GM23338 (cell line): ENCODE measurements around the gene DPY19L3. TPM values are rescaled to one million over a fixed set of nuclear protein-coding genes. Genes with fewer than 3 reads are reported as not detected.
"Not testable (repeated sequence)": the region's sequence is repeated elsewhere in the genome, so short reads cannot be mapped to it uniquely, and the experiment has no call there.

Experiments used
- ATAC-seq: fragments of 200-7000 bp; cut with Tn5 transposase; 3 replicates; pipeline ENCODE4 v1.9.1; 2020
- DNase-seq: peaks from one replicate; pipeline ENCODE4 v3.0.0-alpha.2; 2015; ENCODE audit warnings: low spot score
- H2AFZ ChIP-seq: fragments of 200-600 bp; sonication (generic); 2 replicates; pipeline ENCODE4 v1.8.0; 2016; ENCODE audit warnings: antibody characterized with exemption, mild to moderate bottlenecking, moderate library complexity
- H3F3A ChIP-seq: fragments of 200-600 bp; sonication (generic); replicated peaks from 2 replicates; pipeline ENCODE4 v1.8.0; 2017; ENCODE audit warnings: antibody characterized with exemption, mixed run types, low read depth
- H3K27ac ChIP-seq: fragments of 200-600 bp; sonication (generic); 2 replicates; pipeline ENCODE4 v1.6.1; 2016; ENCODE audit warnings: low read depth
- H3K27me3 ChIP-seq: fragments of 200-600 bp; sonication (generic); 2 replicates; pipeline ENCODE4 v1.8.0; 2016; ENCODE audit warnings: mild to moderate bottlenecking, mixed run types, moderate library complexity; ENCODE audit not compliant: insufficient read depth
- H3K36me3 ChIP-seq: fragments of 200-600 bp; sonication (generic); 2 replicates; pipeline ENCODE4 v1.8.0; 2016; ENCODE audit warnings: mild to moderate bottlenecking; ENCODE audit not compliant: insufficient read depth
- H3K4me1 ChIP-seq: fragments of 200-600 bp; sonication (generic); 2 replicates; pipeline ENCODE4 v1.8.0; 2016; ENCODE audit warnings: mild to moderate bottlenecking, moderate library complexity; ENCODE audit not compliant: insufficient read depth
- H3K4me2 ChIP-seq: fragments of 200-600 bp; sonication (generic); 2 replicates; pipeline ENCODE4 v1.7.1; 2017; ENCODE audit warnings: mixed run types
- H3K4me3 ChIP-seq: fragments of 200-600 bp; sonication (generic); 2 replicates; pipeline ENCODE4 v1.6.1; 2016; ENCODE audit warnings: mixed run types
- H3K79me2 ChIP-seq: fragments of 200-600 bp; sonication (generic); replicated peaks from 2 replicates; pipeline ENCODE4 v1.8.0; 2017; ENCODE audit warnings: mild to moderate bottlenecking; ENCODE audit not compliant: insufficient read depth
- H3K9me2 ChIP-seq: fragments of 200-600 bp; sonication (generic); 2 replicates; pipeline ENCODE4 v1.8.0; 2017; ENCODE audit not compliant: insufficient read depth
- H4K20me1 ChIP-seq: fragments of 200-600 bp; sonication (generic); replicated peaks from 2 replicates; pipeline ENCODE4 v1.8.0; 2017; ENCODE audit warnings: mild to moderate bottlenecking; ENCODE audit not compliant: insufficient read depth
- H3K27ac Mint-ChIP-seq: 2 replicates; pipeline ENCODE4 v1.8.0; 2020; ENCODE audit warnings: inconsistent platforms, mild to moderate bottlenecking, moderate library complexity, mixed read lengths
- H3K27me3 Mint-ChIP-seq: 3 replicates; pipeline ENCODE4 v1.8.0; 2022; ENCODE audit warnings: low read depth, mild to moderate bottlenecking, moderate library complexity, mixed read lengths, inconsistent platforms; ENCODE audit not compliant: insufficient read depth, poor library complexity
- H3K36me3 Mint-ChIP-seq: 3 replicates; pipeline ENCODE4 v1.8.0; 2021; ENCODE audit warnings: low read depth, mild to moderate bottlenecking, inconsistent platforms, moderate library complexity, mixed read lengths
- H3K4me1 Mint-ChIP-seq: 3 replicates; pipeline ENCODE4 v1.8.0; 2020; ENCODE audit warnings: mild to moderate bottlenecking, inconsistent platforms, mixed read lengths
- H3K4me3 Mint-ChIP-seq: 3 replicates; pipeline ENCODE4 v1.8.0; 2021; ENCODE audit warnings: moderate library complexity, mild to moderate bottlenecking, inconsistent platforms, mixed read lengths
- H3K9me3 Mint-ChIP-seq: 3 replicates; pipeline ENCODE4 v1.8.0; 2020; ENCODE audit warnings: moderate library complexity, mild to moderate bottlenecking, inconsistent platforms, mixed read lengths
- NANOG ChIP-seq: IDR thresholded peaks from 2 replicates; pipeline ENCODE4 v1.6.1; 2016; ENCODE audit warnings: antibody characterized with exemption, borderline replicate concordance
- STAT1 ChIP-seq: IDR thresholded peaks from one replicate; pipeline ENCODE4 v1.6.1; 2016; ENCODE audit warnings: antibody characterized with exemption; ENCODE audit not compliant: unreplicated experiment
- polyA plus RNA-seq: library from polyadenylated mRNA; unstranded; fragments of >200 nt; fragmentation: Nextera tagmentation; extraction: Ambion mirVana; gene quantifications from 2 replicates; pipeline ENCODE4 v1.2.1, GENCODE V29; 2016
- total RNA-seq: library from RNA; depleted of rRNA; stranded (reverse); fragments of >200 nt; shearing (Covaris generic); gene quantifications from 2 replicates; pipeline ENCODE4 v1.2.3, GENCODE V29; 2014
- TF ChIP-seq, protein P1 (sequence below): IDR thresholded peaks from one replicate; pipeline ENCODE4 v1.6.1; 2018; ENCODE audit warnings: antibody characterized with exemption; ENCODE audit not compliant: unreplicated experiment
- TF ChIP-seq, protein P2 (sequence below), 2 experiments: fragments of 200-600 bp in 1 of 2; sonication (generic) in 1 of 2; conservative IDR thresholded peaks; 2 replicates each; pipeline versions ENCODE4 v1.5.1 to v1.6.1; 2016 to 2017; ENCODE audit warnings: antibody characterized with exemption in 2 of 2, low read depth in 2 of 2, mild to moderate bottlenecking in 2 of 2, moderate library complexity in 1 of 2

The DPY19L3 gene
- total and polyA plus RNA-seq, 2 experiments from 2014 or later, result 13.5 to 46.6 TPM

DNA sequence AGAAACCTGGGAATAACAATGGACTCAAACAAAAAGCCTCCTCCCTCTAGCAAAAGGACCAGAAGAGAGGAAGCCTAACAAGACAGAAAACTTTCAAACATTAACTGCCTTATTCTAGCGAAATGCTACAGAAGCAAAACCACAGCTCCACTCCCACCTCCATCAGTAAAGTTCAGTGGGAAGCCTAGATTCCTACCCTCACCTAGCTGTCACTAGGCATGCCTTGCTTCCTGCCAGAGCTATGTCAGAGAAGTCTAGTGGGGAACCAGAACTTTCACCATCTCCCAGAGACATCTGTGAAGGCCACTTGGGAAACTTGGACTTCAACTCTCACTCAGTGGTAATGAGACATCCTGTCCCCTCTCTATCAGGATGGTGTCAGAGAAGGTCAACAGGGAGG lies 37.1 kb downstream of the DPY19L3 start (continued):
- TF ChIP-seq, protein P1, sequence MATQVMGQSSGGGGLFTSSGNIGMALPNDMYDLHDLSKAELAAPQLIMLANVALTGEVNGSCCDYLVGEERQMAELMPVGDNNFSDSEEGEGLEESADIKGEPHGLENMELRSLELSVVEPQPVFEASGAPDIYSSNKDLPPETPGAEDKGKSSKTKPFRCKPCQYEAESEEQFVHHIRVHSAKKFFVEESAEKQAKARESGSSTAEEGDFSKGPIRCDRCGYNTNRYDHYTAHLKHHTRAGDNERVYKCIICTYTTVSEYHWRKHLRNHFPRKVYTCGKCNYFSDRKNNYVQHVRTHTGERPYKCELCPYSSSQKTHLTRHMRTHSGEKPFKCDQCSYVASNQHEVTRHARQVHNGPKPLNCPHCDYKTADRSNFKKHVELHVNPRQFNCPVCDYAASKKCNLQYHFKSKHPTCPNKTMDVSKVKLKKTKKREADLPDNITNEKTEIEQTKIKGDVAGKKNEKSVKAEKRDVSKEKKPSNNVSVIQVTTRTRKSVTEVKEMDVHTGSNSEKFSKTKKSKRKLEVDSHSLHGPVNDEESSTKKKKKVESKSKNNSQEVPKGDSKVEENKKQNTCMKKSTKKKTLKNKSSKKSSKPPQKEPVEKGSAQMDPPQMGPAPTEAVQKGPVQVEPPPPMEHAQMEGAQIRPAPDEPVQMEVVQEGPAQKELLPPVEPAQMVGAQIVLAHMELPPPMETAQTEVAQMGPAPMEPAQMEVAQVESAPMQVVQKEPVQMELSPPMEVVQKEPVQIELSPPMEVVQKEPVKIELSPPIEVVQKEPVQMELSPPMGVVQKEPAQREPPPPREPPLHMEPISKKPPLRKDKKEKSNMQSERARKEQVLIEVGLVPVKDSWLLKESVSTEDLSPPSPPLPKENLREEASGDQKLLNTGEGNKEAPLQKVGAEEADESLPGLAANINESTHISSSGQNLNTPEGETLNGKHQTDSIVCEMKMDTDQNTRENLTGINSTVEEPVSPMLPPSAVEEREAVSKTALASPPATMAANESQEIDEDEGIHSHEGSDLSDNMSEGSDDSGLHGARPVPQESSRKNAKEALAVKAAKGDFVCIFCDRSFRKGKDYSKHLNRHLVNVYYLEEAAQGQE, result no peak
- no peak for TF ChIP-seq STAT1

DNA sequence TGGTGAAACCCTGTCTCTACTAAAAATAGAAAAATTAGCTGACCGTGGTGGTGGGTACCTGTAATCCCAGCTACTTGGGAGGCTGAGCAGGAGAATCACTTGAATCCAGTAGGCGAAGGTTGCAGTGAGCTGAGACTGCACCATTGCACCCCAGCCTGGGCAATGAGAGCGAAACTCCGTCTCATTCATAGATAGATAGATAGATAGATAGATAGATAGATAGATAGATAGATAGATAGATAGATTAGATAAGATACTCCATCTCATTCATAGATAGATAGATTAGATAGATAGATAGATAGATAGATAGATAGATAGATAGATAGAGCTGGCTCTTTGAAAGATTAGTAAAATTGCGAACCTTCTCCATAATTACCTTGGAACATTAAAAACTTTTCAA lies 42.0 kb downstream of the DPY19L3 start:
- not testable (repeated sequence) for H3K4me2 ChIP-seq, H3K27me3 Mint-ChIP-seq, H3K9me3 Mint-ChIP-seq, H3K9me2 ChIP-seq, H3F3A ChIP-seq, H3K36me3 ChIP-seq, H3K27ac ChIP-seq, H3K79me2 ChIP-seq, H3K4me3 Mint-ChIP-seq, H3K4me1 Mint-ChIP-seq, H3K27me3 ChIP-seq, H3K4me1 ChIP-seq, H3K27ac Mint-ChIP-seq, ATAC-seq, DNase-seq, H3K4me3 ChIP-seq, H2AFZ ChIP-seq, H4K20me1 ChIP-seq
- H3K36me3 Mint-ChIP-seq, result peaks cover 28% of the 10 kb centered on the region

DNA sequence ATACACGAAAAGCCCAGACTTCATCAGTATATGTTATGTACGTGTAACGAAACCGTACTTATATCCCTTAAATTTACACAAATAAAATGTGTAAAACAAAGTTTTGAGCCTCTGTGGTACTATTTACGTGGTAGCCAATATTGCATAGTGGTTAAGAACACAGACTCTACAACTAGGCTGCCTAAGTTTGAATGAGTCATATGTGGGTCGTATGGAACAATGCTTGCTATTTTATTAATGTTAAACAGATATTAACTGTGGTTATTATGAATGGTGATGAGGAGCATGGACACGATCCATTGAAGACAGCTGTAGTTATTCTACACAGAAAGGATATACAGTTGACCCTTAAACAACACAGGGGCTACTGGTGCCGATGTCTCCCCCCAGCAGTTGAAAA lies 42.5 kb downstream of the DPY19L3 start:
- no peaks in the 10 kb centered on the region for H3K79me2 ChIP-seq
- Mint-ChIP-seq H3K36me3 (peaks cover 23% of the 10 kb centered on the region), H3K4me1 (no peaks in the 10 kb centered on the region), H3K4me3 (no peak overlapping the region), H3K27ac (no peak overlapping the region), H3K27me3 (no peaks in the 10 kb centered on the region), H3K9me3 (no peaks in the 10 kb centered on the region)
- ATAC-seq, result no peak
- no peaks in the 10 kb centered on the region for H4K20me1 ChIP-seq
- no peak overlapping the region for H3K4me2 ChIP-seq
- H3K9me2 ChIP-seq, result no peaks in the 10 kb centered on the region
- TF ChIP-seq STAT1 (no peak), NANOG (no peak)
- TF ChIP-seq, protein P2, sequence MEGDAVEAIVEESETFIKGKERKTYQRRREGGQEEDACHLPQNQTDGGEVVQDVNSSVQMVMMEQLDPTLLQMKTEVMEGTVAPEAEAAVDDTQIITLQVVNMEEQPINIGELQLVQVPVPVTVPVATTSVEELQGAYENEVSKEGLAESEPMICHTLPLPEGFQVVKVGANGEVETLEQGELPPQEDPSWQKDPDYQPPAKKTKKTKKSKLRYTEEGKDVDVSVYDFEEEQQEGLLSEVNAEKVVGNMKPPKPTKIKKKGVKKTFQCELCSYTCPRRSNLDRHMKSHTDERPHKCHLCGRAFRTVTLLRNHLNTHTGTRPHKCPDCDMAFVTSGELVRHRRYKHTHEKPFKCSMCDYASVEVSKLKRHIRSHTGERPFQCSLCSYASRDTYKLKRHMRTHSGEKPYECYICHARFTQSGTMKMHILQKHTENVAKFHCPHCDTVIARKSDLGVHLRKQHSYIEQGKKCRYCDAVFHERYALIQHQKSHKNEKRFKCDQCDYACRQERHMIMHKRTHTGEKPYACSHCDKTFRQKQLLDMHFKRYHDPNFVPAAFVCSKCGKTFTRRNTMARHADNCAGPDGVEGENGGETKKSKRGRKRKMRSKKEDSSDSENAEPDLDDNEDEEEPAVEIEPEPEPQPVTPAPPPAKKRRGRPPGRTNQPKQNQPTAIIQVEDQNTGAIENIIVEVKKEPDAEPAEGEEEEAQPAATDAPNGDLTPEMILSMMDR (conservative IDR thresholded peaks at IDR 0.05; ENCODE audit: low read depth in 2 of 2), result no peak
- H3K4me1 ChIP-seq, result no peaks in the 10 kb centered on the region
- H2AFZ ChIP-seq, result no peak overlapping the region
- H3K27ac ChIP-seq, result no peak overlapping the region
- DNase-seq, result no peak
- peaks cover 11% of the 10 kb centered on the region; the same call in 1 of the 2 replicates for H3K36me3 ChIP-seq
- H3K27me3 ChIP-seq, result no peaks in the 10 kb centered on the region
- no peak overlapping the region for H3K4me3 ChIP-seq
- H3F3A ChIP-seq, result no peaks in the 10 kb centered on the region
